Measurements from ENCODE around the gene INPP4A.
"Not testable (repeated sequence)": the region's sequence is repeated elsewhere in the genome, so short reads cannot be mapped to it uniquely, and the experiment has no call there.

INPP4A gene

DNA sequence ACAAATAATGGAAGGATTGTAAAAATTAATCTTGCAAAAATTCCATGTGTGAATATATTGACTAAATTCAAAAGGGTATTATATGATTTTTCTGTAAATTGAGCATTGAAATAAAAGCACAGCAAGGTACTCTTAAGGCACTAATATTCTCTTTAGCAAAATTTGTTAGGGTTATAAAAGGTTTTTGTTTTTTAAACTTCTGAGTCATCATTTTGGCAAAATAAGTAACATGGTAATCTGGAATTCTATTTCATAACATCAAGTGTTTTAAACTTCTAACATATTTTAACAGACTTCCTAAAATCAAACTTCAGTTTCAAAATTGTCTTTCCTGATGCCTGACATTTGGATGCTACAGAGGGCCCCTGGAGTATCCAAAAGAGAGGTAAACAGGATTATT, 12.5 kb upstream of the INPP4A start:
- Mint-ChIP-seq H3K27me3 (ENCODE audit: low read depth) (no peaks in the 10 kb centered on the region), H3K36me3 (ENCODE audit: low read depth) (no peaks in the 10 kb centered on the region), H3K27ac (no peak overlapping the region), H3K9me3 (peaks cover 26% of the 10 kb centered on the region), H3K4me3 (no peak overlapping the region), H3K4me1 (no peaks in the 10 kb centered on the region)
- TF ChIP-seq CTCF (IDR thresholded peaks at IDR 0.05; ENCODE audit: unreplicated experiment in 3 of 3): no peak

GRCh38 chr2:98433363-98433964, 11.2 kb upstream of the INPP4A start:
- no peak overlapping the region for H3K27ac Mint-ChIP-seq
- peaks cover 27% of the 10 kb centered on the region for H3K9me3 Mint-ChIP-seq
- H3K27me3 Mint-ChIP-seq (ENCODE audit: low read depth): no peaks in the 10 kb centered on the region
- H3K4me1 Mint-ChIP-seq: no peaks in the 10 kb centered on the region
- no peak overlapping the region for H3K4me3 Mint-ChIP-seq
- no peak for TF ChIP-seq CTCF (IDR thresholded peaks at IDR 0.05; ENCODE audit: unreplicated experiment in 3 of 3)
- no peaks in the 10 kb centered on the region for H3K36me3 Mint-ChIP-seq (ENCODE audit: low read depth)

DNA sequence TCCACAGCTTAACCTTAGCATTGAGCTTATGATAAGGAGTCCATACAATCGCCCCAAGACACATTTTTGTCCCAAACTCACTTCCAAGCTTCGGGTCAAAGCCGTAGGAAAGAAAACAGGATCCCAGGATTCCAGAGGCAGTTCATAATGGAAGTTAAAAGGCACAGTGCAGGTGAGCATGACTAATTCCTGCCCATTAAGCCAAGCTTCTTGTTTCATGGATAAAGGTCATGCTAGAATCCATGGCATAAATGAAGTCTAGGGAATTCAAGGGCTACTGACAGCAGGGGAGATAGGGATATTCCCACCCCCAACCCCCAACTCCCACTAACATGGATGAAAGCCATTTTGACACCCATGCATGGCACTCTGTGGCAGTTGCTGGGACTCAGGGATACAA, 10.2 kb upstream of the INPP4A start:
- no peaks in the 10 kb centered on the region for H3K27me3 Mint-ChIP-seq (ENCODE audit: low read depth)
- H3K27ac Mint-ChIP-seq: no peak overlapping the region
- no peaks in the 10 kb centered on the region for H3K36me3 Mint-ChIP-seq (ENCODE audit: low read depth)
- H3K4me1 Mint-ChIP-seq: no peaks in the 10 kb centered on the region
- TF ChIP-seq CTCF (IDR thresholded peaks at IDR 0.05; ENCODE audit: unreplicated experiment in 3 of 3): no peak
- H3K4me3 Mint-ChIP-seq: no peak overlapping the region
- peaks cover 36% of the 10 kb centered on the region for H3K9me3 Mint-ChIP-seq

DNA sequence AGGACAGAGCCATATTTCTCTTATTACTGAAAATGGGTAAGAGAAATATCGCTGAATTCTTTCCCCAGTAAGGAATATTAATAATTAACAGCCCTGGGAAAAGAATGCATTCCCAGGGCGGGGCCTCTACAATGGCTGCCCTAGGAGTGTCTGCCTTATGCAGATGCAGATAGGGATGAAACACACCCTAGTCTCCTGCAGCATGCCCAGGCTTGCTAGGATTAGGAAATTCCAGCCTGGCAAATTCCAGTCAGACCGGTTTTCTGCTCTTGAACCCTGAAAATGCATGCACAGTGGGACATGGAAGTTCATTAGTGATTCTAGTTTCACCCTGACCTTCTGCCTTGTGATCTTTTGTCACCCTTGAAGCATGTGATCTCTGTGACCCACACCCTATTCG, 9.0 kb upstream of the INPP4A start:
- H3K27me3 Mint-ChIP-seq (ENCODE audit: low read depth); H3K4me3 Mint-ChIP-seq; H3K36me3 Mint-ChIP-seq (ENCODE audit: low read depth); H3K4me1 Mint-ChIP-seq; H3K27ac Mint-ChIP-seq: not testable (repeated sequence)
- H3K9me3 Mint-ChIP-seq: peaks cover 40% of the 10 kb centered on the region

DNA sequence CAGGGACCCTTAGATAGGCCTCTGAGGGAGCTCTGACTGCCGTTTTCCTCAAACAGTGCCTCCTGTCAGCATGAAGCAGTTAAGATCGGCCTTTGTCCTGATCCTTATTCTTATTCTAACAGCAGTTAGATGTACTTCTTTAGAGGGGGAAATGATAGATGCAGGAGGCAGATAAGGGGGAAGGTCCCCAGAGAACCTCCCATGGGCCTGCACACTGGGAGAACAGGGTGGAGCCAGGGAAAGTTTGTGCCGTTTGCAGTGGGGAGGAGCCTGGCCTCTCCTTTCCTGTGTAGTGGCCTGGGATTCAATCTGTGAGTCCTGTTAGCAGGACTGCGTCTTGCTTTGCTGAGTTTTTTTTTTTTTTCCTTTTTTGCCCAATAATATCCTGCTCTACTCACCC, 7.9 kb upstream of the INPP4A start:
- Mint-ChIP-seq H3K27me3 (ENCODE audit: low read depth) (no peaks in the 10 kb centered on the region), H3K4me1 (no peaks in the 10 kb centered on the region), H3K4me3 (no peak overlapping the region), H3K27ac (no peak overlapping the region), H3K9me3 (peaks cover 37% of the 10 kb centered on the region), H3K36me3 (ENCODE audit: low read depth) (no peaks in the 10 kb centered on the region)
- TF ChIP-seq CTCF (IDR thresholded peaks at IDR 0.05; ENCODE audit: unreplicated experiment in 3 of 3): no peak

GRCh38 chr2:98438190-98439133, 6.2 kb upstream of the INPP4A start:
- Mint-ChIP-seq H3K27me3 (ENCODE audit: low read depth) (no peaks in the 10 kb centered on the region), H3K9me3 (peaks cover 29% of the 10 kb centered on the region), H3K36me3 (ENCODE audit: low read depth) (no peaks in the 10 kb centered on the region), H3K27ac (no peak overlapping the region), H3K4me3 (no peak overlapping the region), H3K4me1 (no peaks in the 10 kb centered on the region)
- no peak for TF ChIP-seq CTCF (IDR thresholded peaks at IDR 0.05; ENCODE audit: unreplicated experiment in 3 of 3)

All from nephron (organoid).